CD14-positive monocyte (primary cell): Measurements from ENCODE around the gene GFOD1. TPM values are rescaled to one million over a fixed set of nuclear protein-coding genes. Genes with fewer than 3 reads are reported as not detected.

Experiments used
- DNase-seq, 3 donors: peaks; one replicate each; pipeline ENCODE4 v3.0.0-alpha.2; 2011 to 2022
- H2AFZ ChIP-seq: 2 replicates; pipeline ENCODE4 v1.6.0; 2012; ENCODE audit warnings: mild to moderate bottlenecking, low read depth, low read length, inconsistent platforms; ENCODE audit not compliant: insufficient read depth, poor library complexity, severe bottlenecking
- H3K27ac ChIP-seq, 2 donors: 1 replicate in 1 of 2; 2 replicates in 1 of 2; pipeline ENCODE4 v1.5.1; 2012 to 2013; ENCODE audit warnings: low read length in 2 of 2, control low read depth in 1 of 2, inconsistent platforms in 1 of 2, low read depth in 1 of 2, mild to moderate bottlenecking in 1 of 2
- H3K27me3 ChIP-seq, 2 donors: one replicate each; pipeline versions ENCODE4 v1.6.0 to v1.6.1; 2011 to 2013; ENCODE audit warnings: low read length in 2 of 2; ENCODE audit not compliant: control insufficient read depth in 2 of 2, insufficient read depth in 2 of 2
- H3K36me3 ChIP-seq, 2 donors: replicated peaks in 1 of 2; 1 replicate in 1 of 2; 2 replicates in 1 of 2; pipeline versions ENCODE4 v1.5.1 to v1.6.1; 2012 to 2013; ENCODE audit warnings: low read length in 2 of 2, control low read depth in 1 of 2, inconsistent platforms in 1 of 2, mild to moderate bottlenecking in 1 of 2; ENCODE audit not compliant: insufficient read depth in 2 of 2, control insufficient read depth in 1 of 2
- H3K4me1 ChIP-seq, 2 donors: 1 replicate in 1 of 2; 2 replicates in 1 of 2; pipeline versions ENCODE4 v1.5.1 to v1.6.1; 2012 to 2013; ENCODE audit warnings: low read length in 2 of 2, control low read depth in 1 of 2, inconsistent platforms in 1 of 2, mild to moderate bottlenecking in 1 of 2, moderate library complexity in 1 of 2; ENCODE audit not compliant: insufficient read depth in 2 of 2, control insufficient read depth in 1 of 2
- H3K4me2 ChIP-seq: replicated peaks from 2 replicates; pipeline ENCODE3; 2012; ENCODE audit warnings: low read length, moderate library complexity, mild to moderate bottlenecking; ENCODE audit not compliant: poor library complexity, severe bottlenecking; ENCODE audit errors: extremely low read depth
- H3K4me3 ChIP-seq, 3 experiments: fragments of 200-600 bp in 1 of 3; sonication (generic) in 1 of 3; replicated peaks in 1 of 3; 1 replicate in 2 of 3; 2 replicates in 1 of 3; pipeline ENCODE4 v1.5.1; 2011 to 2013; ENCODE audit warnings: low read length in 3 of 3, mild to moderate bottlenecking in 3 of 3, control low read depth in 2 of 3, low read depth in 2 of 3, inconsistent platforms in 1 of 3, moderate library complexity in 1 of 3
- H3K79me2 ChIP-seq: 2 replicates; pipeline ENCODE4 v1.6.0; 2012; ENCODE audit warnings: mild to moderate bottlenecking, control low read depth, inconsistent platforms, low read length, moderate library complexity; ENCODE audit not compliant: insufficient read depth
- H3K9ac ChIP-seq: 2 replicates; pipeline ENCODE4 v1.6.0; 2017; ENCODE audit warnings: low read length, mild to moderate bottlenecking; ENCODE audit not compliant: insufficient read depth, poor library complexity, severe bottlenecking
- H3K9me3 ChIP-seq, 2 donors: replicated peaks in 1 of 2; 1 replicate in 1 of 2; 2 replicates in 1 of 2; pipeline versions ENCODE4 v1.5.1 to v1.6.1; 2012 to 2013; ENCODE audit warnings: low read length in 2 of 2, control low read depth in 1 of 2; ENCODE audit not compliant: control insufficient read depth in 1 of 2, insufficient read depth in 1 of 2
- H4K20me1 ChIP-seq: 2 replicates; pipeline ENCODE4 v1.6.0; 2012; ENCODE audit warnings: mild to moderate bottlenecking, low read length, control low read depth, moderate library complexity; ENCODE audit not compliant: insufficient read depth
- H3K27ac Mint-ChIP-seq, 7 donors: one replicate each; pipeline ENCODE4 v1.8.0; 2020; ENCODE audit warnings: mild to moderate bottlenecking in 7 of 7, mixed read lengths in 7 of 7, moderate library complexity in 6 of 7, inconsistent platforms in 2 of 7
- H3K27me3 Mint-ChIP-seq, 3 donors: one replicate each; pipeline ENCODE4 v1.8.0; 2021 to 2022; ENCODE audit warnings: low read depth in 3 of 3, mild to moderate bottlenecking in 3 of 3, mixed read lengths in 3 of 3, moderate library complexity in 3 of 3, inconsistent platforms in 1 of 3
- H3K36me3 Mint-ChIP-seq, 2 donors: one replicate each; pipeline ENCODE4 v1.8.0; 2020; ENCODE audit warnings: mixed read lengths in 2 of 2, inconsistent platforms in 1 of 2, mild to moderate bottlenecking in 1 of 2
- H3K4me1 Mint-ChIP-seq: one replicate; pipeline ENCODE4 v1.8.0; 2020; ENCODE audit warnings: mild to moderate bottlenecking, mixed read lengths
- H3K4me3 Mint-ChIP-seq, 2 donors: one replicate each; pipeline ENCODE4 v1.8.0; 2020; ENCODE audit warnings: mild to moderate bottlenecking in 2 of 2, mixed read lengths in 2 of 2, moderate library complexity in 1 of 2
- H3K9me3 Mint-ChIP-seq, 7 donors: one replicate each; pipeline ENCODE4 v1.8.0; 2020 to 2022; ENCODE audit warnings: mixed read lengths in 7 of 7, mild to moderate bottlenecking in 6 of 7, moderate library complexity in 6 of 7, inconsistent platforms in 2 of 7
- WGBS: methylation state at CpG from one replicate; pipeline ENCODE4 v1.1.5; 2013; ENCODE audit warnings: missing lambda C conversion rate; ENCODE audit not compliant: insufficient coverage; 5-methylcytosine and 5-hydroxymethylcytosine counted together
- intact Hi-C, 2 donors: fragments of 100-400 bp; cut with micrococcal nuclease; formaldehyde crosslinking; loops; one replicate each; pipeline versions ENCODE4 v1.15.0 to v1.15.1; 2023
- polyA plus RNA-seq, 3 donors: library from polyadenylated mRNA; depleted of rRNA in 1 of 3; unstranded in 2 of 3; stranded (reverse) in 1 of 3; fragments of 300-500 nt in 2 of 3; fragments of >200 nt in 1 of 3; fragmentation: Illumina TruSeq in 2 of 3; gene quantifications; 1 replicate in 2 of 3; 2 replicates in 1 of 3; pipeline ENCODE4 v1.2.3, GENCODE V29; 2012 to 2021
- TF ChIP-seq, protein P1 (sequence below): fragments of 200-600 bp; IDR thresholded peaks from one replicate; pipeline ENCODE4 v1.8.0; 2022; ENCODE audit warnings: antibody characterized with exemption, mild to moderate bottlenecking

The GFOD1 gene
- polyA plus RNA-seq, 3 donors: 2.4 to 8.7 (median 2.4) TPM

DNA sequence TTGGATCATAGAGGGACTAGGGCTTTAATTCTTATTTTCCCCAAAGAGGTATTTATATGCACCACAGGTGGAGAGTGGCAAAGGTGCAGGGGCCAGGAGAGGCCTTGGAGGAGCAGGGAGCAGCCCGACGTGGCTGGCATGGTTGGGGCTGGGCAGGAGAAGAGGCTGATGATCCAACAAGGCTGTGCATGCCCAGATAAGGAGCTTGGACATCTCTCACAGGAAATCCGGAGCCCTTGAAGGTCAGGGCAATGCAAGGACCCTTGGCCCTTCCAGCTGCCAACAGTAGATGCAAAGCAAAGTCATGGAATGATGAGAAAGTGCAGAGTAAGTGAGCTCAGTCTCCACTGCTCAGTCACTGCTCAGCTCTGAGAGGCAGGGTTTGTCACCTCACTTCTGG, 47.1 kb upstream of the GFOD1 start:
- Histone ChIP-seq H4K20me1 (no peaks in the 10 kb centered on the region), H3K27ac (no peak overlapping the region), H3K4me3 (no peak overlapping the region), H3K4me1 (no peaks in the 10 kb centered on the region), H3K27me3 (no peaks in the 10 kb centered on the region), H3K79me2 (no peaks in the 10 kb centered on the region), H3K9me3 (no peaks in the 10 kb centered on the region), H3K9ac (no peak overlapping the region), H2AFZ (no peak overlapping the region), H3K36me3 (no peaks in the 10 kb centered on the region), H3K4me2 (no peak overlapping the region)
- intact Hi-C loops: loop anchor here in 1 of 2 donors (5.0 kb wide), 1 partner anchor 37 kb away; no protein-coding TSS in a partner anchor
- DNase-seq: no peak
- Mint-ChIP-seq H3K4me1 (no peaks in the 10 kb centered on the region), H3K9me3 (no peaks in the 10 kb centered on the region), H3K4me3 (no peak overlapping the region), H3K27me3 (peaks cover 0 to 4% (median 1%) of the 10 kb centered on the region in 3 donors), H3K36me3 (no peaks in the 10 kb centered on the region), H3K27ac (no peak overlapping the region)
- WGBS: 100% methylated on average over 2 of the region's 3 CpGs
- TF ChIP-seq, protein P1, sequence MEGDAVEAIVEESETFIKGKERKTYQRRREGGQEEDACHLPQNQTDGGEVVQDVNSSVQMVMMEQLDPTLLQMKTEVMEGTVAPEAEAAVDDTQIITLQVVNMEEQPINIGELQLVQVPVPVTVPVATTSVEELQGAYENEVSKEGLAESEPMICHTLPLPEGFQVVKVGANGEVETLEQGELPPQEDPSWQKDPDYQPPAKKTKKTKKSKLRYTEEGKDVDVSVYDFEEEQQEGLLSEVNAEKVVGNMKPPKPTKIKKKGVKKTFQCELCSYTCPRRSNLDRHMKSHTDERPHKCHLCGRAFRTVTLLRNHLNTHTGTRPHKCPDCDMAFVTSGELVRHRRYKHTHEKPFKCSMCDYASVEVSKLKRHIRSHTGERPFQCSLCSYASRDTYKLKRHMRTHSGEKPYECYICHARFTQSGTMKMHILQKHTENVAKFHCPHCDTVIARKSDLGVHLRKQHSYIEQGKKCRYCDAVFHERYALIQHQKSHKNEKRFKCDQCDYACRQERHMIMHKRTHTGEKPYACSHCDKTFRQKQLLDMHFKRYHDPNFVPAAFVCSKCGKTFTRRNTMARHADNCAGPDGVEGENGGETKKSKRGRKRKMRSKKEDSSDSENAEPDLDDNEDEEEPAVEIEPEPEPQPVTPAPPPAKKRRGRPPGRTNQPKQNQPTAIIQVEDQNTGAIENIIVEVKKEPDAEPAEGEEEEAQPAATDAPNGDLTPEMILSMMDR: no peak

GRCh38 chr6:13531956-13532355, 44.6 kb upstream of the GFOD1 start:
- H3K36me3 ChIP-seq: no peaks in the 10 kb centered on the region
- H3K4me1 ChIP-seq: peaks cover 7 to 8% of the 10 kb centered on the region in 2 donors
- no peak overlapping the region for H3K4me3 Mint-ChIP-seq
- 93% methylated on average over 3 of the region's 4 CpGs for WGBS
- H3K27me3 ChIP-seq: no peaks in the 10 kb centered on the region
- H3K9me3 Mint-ChIP-seq: no peaks in the 10 kb centered on the region
- no peak overlapping the region for H3K4me3 ChIP-seq
- H2AFZ ChIP-seq: no peak overlapping the region
- no peak overlapping the region for H3K27ac ChIP-seq
- H3K36me3 Mint-ChIP-seq: no peaks in the 10 kb centered on the region
- H3K79me2 ChIP-seq: no peaks in the 10 kb centered on the region
- H3K4me1 Mint-ChIP-seq: peaks cover 9% of the 10 kb centered on the region
- intact Hi-C loops: loop anchor here in 1 of 2 donors (5.0 kb wide), 1 partner anchor 35 kb away; no protein-coding TSS in a partner anchor
- H3K27ac Mint-ChIP-seq: no peak overlapping the region
- TF ChIP-seq, protein P1: no peak
- peaks cover 0 to 4% (median 0%) of the 10 kb centered on the region in 3 donors for H3K27me3 Mint-ChIP-seq
- H3K4me2 ChIP-seq: no peak overlapping the region
- no peak for DNase-seq
- H4K20me1 ChIP-seq: no peaks in the 10 kb centered on the region
- no peaks in the 10 kb centered on the region for H3K9me3 ChIP-seq
- H3K9ac ChIP-seq: no peak overlapping the region
